Body of pancreas (tissue), 4 donors: ENCODE data around the gene COPS7B. TPM values are rescaled to one million over a fixed set of nuclear protein-coding genes. Genes with fewer than 3 reads are reported as not detected.

Source experiments
- ATAC-seq: fragments of 150-250 bp; one replicate; pipeline ENCODE4 v1.9.1; 2016
- DNase-seq, 4 donors: peaks; one replicate each; pipeline ENCODE4 v3.0.0-alpha.2; 2019
- H3K27ac ChIP-seq, 4 donors: fragments of 200-600 bp; sonication (generic); 1 replicate in 3 of 4; 2 replicates in 1 of 4; pipeline versions ENCODE4 v1.5.1 to v1.6.1; 2016 to 2019; ENCODE audit warnings: mild to moderate bottlenecking in 1 of 4, mixed read lengths in 1 of 4, moderate library complexity in 1 of 4
- H3K27me3 ChIP-seq, 2 donors: fragments of 200-600 bp; sonication (generic); one replicate each; pipeline ENCODE4 v1.6.0; 2016; ENCODE audit warnings: mild to moderate bottlenecking in 1 of 2
- H3K36me3 ChIP-seq, 2 donors: fragments of 200-600 bp; sonication (generic); replicated peaks in 1 of 2; 2 replicates each; pipeline ENCODE4 v1.5.1; 2016; ENCODE audit warnings: low read depth in 2 of 2; ENCODE audit not compliant: insufficient read depth in 1 of 2
- H3K4me1 ChIP-seq: fragments of 200-600 bp; sonication (generic); one replicate; pipeline ENCODE4 v1.6.0; 2016
- H3K4me3 ChIP-seq, 2 donors: fragments of 200-600 bp; sonication (generic); 1 replicate in 1 of 2; 2 replicates in 1 of 2; pipeline ENCODE4 v1.5.1; 2016 to 2019
- H3K9me3 ChIP-seq, 3 donors: fragments of 200-600 bp; sonication (generic); 1 replicate in 2 of 3; 2 replicates in 1 of 3; pipeline ENCODE4 v1.5.1; 2016
- POLR2A ChIP-seq, 3 donors: fragments of 450-650 bp; IDR thresholded peaks; one replicate each; pipeline ENCODE4 v1.6.1; 2016; ENCODE audit warnings: antibody characterized with exemption in 3 of 3, mild to moderate bottlenecking in 2 of 3
- WGBS, 2 donors: methylation state at CpG; one replicate each; pipeline ENCODE4 v1.1.5; 2017; 5-methylcytosine and 5-hydroxymethylcytosine counted together
- intact Hi-C: fragments of 100-400 bp; cut with DNase I; formaldehyde crosslinking; loops from one replicate; pipeline ENCODE4 v1.15.1; 2023
- total RNA-seq, 2 donors: library from RNA; depleted of rRNA; stranded (reverse); fragments of >200 nt; gene quantifications; one replicate each; pipeline ENCODE4 v1.1.0, GENCODE V29; 2016
- TF ChIP-seq, protein P1 (sequence below), 7 experiments: fragments of 450-650 bp in 4 of 7; fragments of 200-600 bp in 3 of 7; sonication (generic) in 3 of 7; IDR thresholded peaks; one replicate each; pipeline ENCODE4 v1.5.1; 2016 to 2019; ENCODE audit warnings: antibody characterized with exemption in 7 of 7

COPS7B gene
- total RNA-seq, 2 donors from 2014 or later: 16.9 to 24.7 TPM

DNA sequence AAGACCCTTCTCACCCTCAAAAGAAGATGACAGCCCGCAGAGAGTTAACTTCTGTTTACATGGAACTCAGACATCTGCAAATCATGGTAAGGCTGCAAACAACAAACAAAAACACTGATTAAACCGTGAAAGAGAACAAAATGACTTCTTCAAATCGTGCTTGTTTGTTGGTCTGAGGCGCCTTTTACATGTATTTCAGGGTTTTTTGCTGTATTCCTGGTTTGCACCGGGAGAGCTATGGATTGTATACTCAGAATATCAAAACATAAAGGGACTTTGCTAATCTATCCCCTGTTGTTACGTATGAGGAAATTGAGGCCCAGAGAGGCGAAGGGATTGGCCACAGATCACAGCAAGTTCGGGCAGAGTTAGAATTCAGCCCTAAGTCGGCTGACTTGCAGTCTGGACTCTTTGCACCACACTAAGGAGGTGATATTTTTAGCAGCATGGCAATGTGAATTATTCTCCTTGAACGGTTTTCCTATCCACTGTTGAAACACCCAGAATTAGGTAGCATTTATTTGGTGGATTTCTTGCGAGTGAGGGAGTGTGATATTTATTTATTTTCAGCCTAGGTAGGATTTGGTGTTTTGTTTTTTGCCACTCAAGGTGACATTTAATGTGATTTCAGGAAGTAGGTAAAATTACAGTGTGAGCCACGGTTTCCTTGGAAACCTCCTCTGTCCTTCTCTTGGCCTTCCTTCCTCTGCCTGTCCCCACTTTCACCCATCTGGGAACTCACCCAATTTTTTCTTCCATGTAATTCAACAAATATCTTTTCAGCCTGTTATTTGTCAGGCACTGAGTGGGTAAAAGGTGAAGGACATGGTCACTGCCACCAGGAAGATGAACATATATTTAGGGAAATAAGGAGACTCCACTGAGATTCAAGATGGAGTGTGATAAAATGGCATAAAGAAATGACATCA, 4.2 kb upstream of the COPS7B start:
- H3K36me3 ChIP-seq: no peaks in the 10 kb centered on the region
- no peaks in the 10 kb centered on the region for H3K9me3 ChIP-seq
- TF ChIP-seq POLR2A (IDR thresholded peaks at IDR 0.05): no peak
- H3K27me3 ChIP-seq: no peaks in the 10 kb centered on the region
- H3K4me3 ChIP-seq: peak overlapping the region; percentile 49 to 89
- WGBS, 2 donors: 1% methylated on average over 12 of the region's 12 CpGs
- DNase-seq (peak in 2 of 4 donors; percentile 18 to 44), ATAC-seq (no peak)
- peaks cover 42% of the 10 kb centered on the region for H3K4me1 ChIP-seq
- intact Hi-C loops: no loop called here
- peak overlapping the region; percentile 53 to 83 (median 76) for H3K27ac ChIP-seq

DNA sequence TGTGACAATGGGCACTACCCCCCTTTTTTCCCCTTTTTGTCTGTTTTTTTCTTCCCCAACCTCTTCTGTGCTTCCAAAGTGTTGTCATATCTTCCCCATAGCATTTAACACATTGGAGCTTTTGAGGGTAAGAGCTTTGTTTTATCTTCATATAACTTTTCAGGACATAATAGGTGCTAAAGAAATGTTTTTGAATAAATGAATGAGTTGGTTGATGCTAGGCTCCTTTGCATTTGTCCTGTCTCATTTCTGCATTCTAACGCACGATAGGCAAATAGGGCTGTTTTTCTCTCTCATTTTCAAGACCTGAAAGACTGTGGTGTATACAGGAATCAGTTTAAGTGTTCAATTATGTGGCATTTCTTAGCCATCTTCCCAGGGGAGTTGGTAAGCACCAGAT, 832 bp upstream of the COPS7B start:
- TF ChIP-seq POLR2A (IDR thresholded peaks at IDR 0.05): no peak
- TF ChIP-seq, protein P1, sequence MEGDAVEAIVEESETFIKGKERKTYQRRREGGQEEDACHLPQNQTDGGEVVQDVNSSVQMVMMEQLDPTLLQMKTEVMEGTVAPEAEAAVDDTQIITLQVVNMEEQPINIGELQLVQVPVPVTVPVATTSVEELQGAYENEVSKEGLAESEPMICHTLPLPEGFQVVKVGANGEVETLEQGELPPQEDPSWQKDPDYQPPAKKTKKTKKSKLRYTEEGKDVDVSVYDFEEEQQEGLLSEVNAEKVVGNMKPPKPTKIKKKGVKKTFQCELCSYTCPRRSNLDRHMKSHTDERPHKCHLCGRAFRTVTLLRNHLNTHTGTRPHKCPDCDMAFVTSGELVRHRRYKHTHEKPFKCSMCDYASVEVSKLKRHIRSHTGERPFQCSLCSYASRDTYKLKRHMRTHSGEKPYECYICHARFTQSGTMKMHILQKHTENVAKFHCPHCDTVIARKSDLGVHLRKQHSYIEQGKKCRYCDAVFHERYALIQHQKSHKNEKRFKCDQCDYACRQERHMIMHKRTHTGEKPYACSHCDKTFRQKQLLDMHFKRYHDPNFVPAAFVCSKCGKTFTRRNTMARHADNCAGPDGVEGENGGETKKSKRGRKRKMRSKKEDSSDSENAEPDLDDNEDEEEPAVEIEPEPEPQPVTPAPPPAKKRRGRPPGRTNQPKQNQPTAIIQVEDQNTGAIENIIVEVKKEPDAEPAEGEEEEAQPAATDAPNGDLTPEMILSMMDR (IDR thresholded peaks at IDR 0.05): no peak
- 75 to 84% methylated on average over 2 of the region's 2 CpGs for WGBS, 2 donors
- Histone ChIP-seq H3K4me1 (peaks cover 53% of the 10 kb centered on the region), H3K27me3 (no peaks in the 10 kb centered on the region), H3K4me3 (no peak overlapping the region), H3K9me3 (no peaks in the 10 kb centered on the region), H3K36me3 (no peaks in the 10 kb centered on the region), H3K27ac (no peak overlapping the region)
- intact Hi-C loops: no loop called here
- DNase-seq (no peak), ATAC-seq (no peak)

DNA sequence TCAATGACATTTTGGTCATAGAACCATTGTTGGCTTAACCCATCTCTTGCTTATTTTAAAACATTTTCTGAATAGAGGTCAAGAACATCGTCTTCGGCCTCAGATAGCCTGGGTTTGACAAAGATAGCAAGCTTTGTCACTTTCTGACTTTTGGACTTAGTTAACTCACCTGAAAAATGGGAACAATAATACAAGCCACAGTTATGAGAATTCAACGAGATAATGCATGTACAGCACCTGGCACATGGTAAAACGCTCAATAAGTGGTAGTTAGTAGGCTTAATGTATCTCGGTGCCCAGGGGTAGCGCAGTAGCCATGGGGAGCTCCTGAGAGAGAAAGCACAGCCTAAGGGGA, 446 bp upstream of the COPS7B start:
- H3K27ac ChIP-seq: peak overlapping the region in 3 of 4 donors; percentile 45 to 61 (median 55)

DNA sequence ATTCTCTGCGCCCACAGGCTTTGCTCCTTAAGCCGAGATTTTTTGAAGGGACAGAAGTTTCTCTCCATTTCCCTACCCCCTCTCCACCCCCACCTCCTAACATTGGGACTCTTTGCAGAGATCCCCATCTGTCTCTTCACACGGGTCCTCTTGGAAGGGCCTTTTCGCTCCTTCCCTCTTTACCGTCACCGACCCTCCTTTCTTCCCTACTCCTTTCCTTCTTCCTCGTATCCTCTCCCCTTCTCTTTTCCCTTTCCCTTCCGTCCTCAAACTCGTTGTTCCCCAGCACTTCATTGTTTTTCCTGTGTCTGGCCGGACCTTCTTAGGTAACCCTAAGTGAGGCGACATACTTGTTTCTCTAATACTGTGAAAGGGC, 660 bp downstream of the COPS7B start:
- Histone ChIP-seq H3K4me1 (peaks cover 52% of the 10 kb centered on the region), H3K4me3 (peak overlapping the region; percentile 87 to 91), H3K27ac (peak overlapping the region in 2 of 4 donors; percentile 55 to 61), H3K9me3 (no peaks in the 10 kb centered on the region), H3K36me3 (no peaks in the 10 kb centered on the region), H3K27me3 (no peaks in the 10 kb centered on the region)
- no peak for ATAC-seq
- no peak for DNase-seq
- WGBS, 2 donors: 7 to 12% methylated on average over 11 of the region's 11 CpGs
- no peak for TF ChIP-seq POLR2A (IDR thresholded peaks at IDR 0.05)
- TF ChIP-seq, protein P1 (IDR thresholded peaks at IDR 0.05): no peak
- intact Hi-C loops: no loop called here

More for the DNA sequence above, 446 bp upstream of the COPS7B start:
- Histone ChIP-seq H3K27me3 (no peaks in the 10 kb centered on the region), H3K9me3 (no peaks in the 10 kb centered on the region), H3K4me3 (peak overlapping the region; percentile 87 to 91), H3K36me3 (no peaks in the 10 kb centered on the region), H3K4me1 (peaks cover 52% of the 10 kb centered on the region)
- ATAC-seq (no peak), DNase-seq (no peak)
- TF ChIP-seq, protein P1 (IDR thresholded peaks at IDR 0.05): no peak
- no peak for TF ChIP-seq POLR2A (IDR thresholded peaks at IDR 0.05)
- intact Hi-C loops: no loop called here
- 24 to 27% methylated on average over 6 of the region's 6 CpGs for WGBS, 2 donors

DNA sequence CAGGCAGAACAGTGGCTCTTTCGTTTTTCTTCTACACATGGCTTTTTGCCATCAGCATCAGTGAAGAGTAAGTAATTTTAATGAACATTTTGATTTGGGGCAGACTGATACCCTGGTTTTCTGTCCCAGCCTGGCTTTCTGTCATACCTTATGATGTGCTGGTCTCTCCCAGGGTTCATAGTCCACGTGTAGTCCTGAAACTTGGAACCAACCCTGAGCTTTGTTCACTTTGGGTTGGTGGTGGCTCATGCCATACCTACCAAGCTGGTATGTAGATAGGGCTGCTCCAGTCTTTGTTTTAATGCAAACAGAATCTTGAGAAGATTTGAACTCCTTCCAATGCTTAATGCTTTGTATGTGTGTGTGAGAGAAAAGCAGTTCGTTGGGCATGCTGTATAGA, 4.9 kb downstream of the COPS7B start:
- no peaks in the 10 kb centered on the region for H3K9me3 ChIP-seq
- WGBS, 2 donors: 53 to 59% methylated on average over 3 of the region's 3 CpGs
- H3K4me1 ChIP-seq: peaks cover 35% of the 10 kb centered on the region
- H3K27me3 ChIP-seq: no peaks in the 10 kb centered on the region
- TF ChIP-seq, protein P1 (IDR thresholded peaks at IDR 0.05): no peak
- TF ChIP-seq POLR2A (IDR thresholded peaks at IDR 0.05): no peak
- intact Hi-C loops: no loop called here
- no peak for ATAC-seq
- H3K27ac ChIP-seq: no peak overlapping the region
- DNase-seq: no peak
- H3K4me3 ChIP-seq: no peak overlapping the region
- H3K36me3 ChIP-seq: peaks cover 0 to 2% of the 10 kb centered on the region in 2 donors
